22Rv1 (cell line): ENCODE results near the gene XPA.

ENCODE experiments used
- CTCF ChIP-seq: fragments of 450-650 bp; IDR thresholded peaks from 2 replicates; pipeline ENCODE4 v1.5.1; 2017; ENCODE audit warnings: mild to moderate bottlenecking
- ZFX ChIP-seq: fragments of 450-650 bp; IDR thresholded peaks from 2 replicates; pipeline ENCODE4 v1.6.1; 2017; ENCODE audit warnings: antibody characterized with exemption, borderline replicate concordance

GRCh38 chr9:97697837-97698236 lies 697 bp upstream of the XPA start:
- TF ChIP-seq CTCF (no peak), ZFX (no peak)
